ENCODE results near the gene OR2A12. TPM values are rescaled to one million over a fixed set of nuclear protein-coding genes. Genes with fewer than 3 reads are reported as not detected.

OR2A12 gene
- total RNA-seq, 1 donor = not detected

- H4K20me1 ChIP-seq (ENCODE audit: insufficient read depth, low read length) = no peaks in the 10 kb centered on the region
- H3K9me3 ChIP-seq (ENCODE audit: low read depth, low read length) = no peaks in the 10 kb centered on the region
- no peaks in the 10 kb centered on the region for H3K27me3 ChIP-seq (ENCODE audit: insufficient read depth, low read length)
- no peak overlapping the region for H3K4me2 ChIP-seq (ENCODE audit: insufficient read depth, low read length)
- no peaks in the 10 kb centered on the region for H3K4me1 ChIP-seq (ENCODE audit: insufficient read depth, low read length)
- no peak for TF ChIP-seq CTCF (IDR thresholded peaks at IDR 0.05; ENCODE audit: extremely low read depth, low read depth, low read length)
- no peak overlapping the region for H3K4me3 ChIP-seq (ENCODE audit: insufficient read depth, low read length)
- no peak overlapping the region for H2AFZ ChIP-seq (ENCODE audit: low read length)
- no peak for DNase-seq (ENCODE audit: insufficient read length, low spot score, missing footprints)
- no peak overlapping the region for H3K27ac ChIP-seq (ENCODE audit: low read depth, low read length)
- H3K79me2 ChIP-seq (ENCODE audit: insufficient read depth, low read length) = no peaks in the 10 kb centered on the region
- no peaks in the 10 kb centered on the region for H3K36me3 ChIP-seq (ENCODE audit: insufficient read depth, low read length)
Observed at GRCh38 chr7:144132262-144132661, 46.2 kb downstream of the OR2A12 start.

GRCh38 chr7:144133307-144133706 lies 47.2 kb downstream of the OR2A12 start:
- no peaks in the 10 kb centered on the region for H3K4me1 ChIP-seq (ENCODE audit: insufficient read depth, low read length)
- H3K79me2 ChIP-seq (ENCODE audit: insufficient read depth, low read length) = no peaks in the 10 kb centered on the region
- no peak overlapping the region for H3K27ac ChIP-seq (ENCODE audit: low read depth, low read length)
- H3K27me3 ChIP-seq (ENCODE audit: insufficient read depth, low read length) = no peaks in the 10 kb centered on the region
- H3K4me2 ChIP-seq (ENCODE audit: insufficient read depth, low read length) = no peak overlapping the region
- no peaks in the 10 kb centered on the region for H3K36me3 ChIP-seq (ENCODE audit: insufficient read depth, low read length)
- TF ChIP-seq CTCF (IDR thresholded peaks at IDR 0.05; ENCODE audit: extremely low read depth, low read depth, low read length) = no peak
- H3K4me3 ChIP-seq (ENCODE audit: insufficient read depth, low read length) = no peak overlapping the region
- H3K9me3 ChIP-seq (ENCODE audit: low read depth, low read length) = no peaks in the 10 kb centered on the region
- H4K20me1 ChIP-seq (ENCODE audit: insufficient read depth, low read length) = no peaks in the 10 kb centered on the region
- no peak for DNase-seq (ENCODE audit: insufficient read length, low spot score, missing footprints)
- no peak overlapping the region for H2AFZ ChIP-seq (ENCODE audit: low read length)

- Histone ChIP-seq H4K20me1 (ENCODE audit: insufficient read depth, low read length) (no peaks in the 10 kb centered on the region), H3K27me3 (ENCODE audit: insufficient read depth, low read length) (no peaks in the 10 kb centered on the region), H3K36me3 (ENCODE audit: insufficient read depth, low read length) (no peaks in the 10 kb centered on the region), H3K4me2 (ENCODE audit: insufficient read depth, low read length) (no peak overlapping the region), H3K4me1 (ENCODE audit: insufficient read depth, low read length) (no peaks in the 10 kb centered on the region), H3K27ac (ENCODE audit: low read depth, low read length) (no peak overlapping the region), H3K9me3 (ENCODE audit: low read depth, low read length) (no peaks in the 10 kb centered on the region), H3K79me2 (ENCODE audit: insufficient read depth, low read length) (no peaks in the 10 kb centered on the region), H3K4me3 (ENCODE audit: insufficient read depth, low read length) (no peak overlapping the region), H2AFZ (ENCODE audit: low read length) (no peak overlapping the region)
- no peak for DNase-seq (ENCODE audit: insufficient read length, low spot score, missing footprints)
- no peak for TF ChIP-seq CTCF (IDR thresholded peaks at IDR 0.05; ENCODE audit: extremely low read depth, low read depth, low read length)
Observed at GRCh38 chr7:144134116-144134515, 48.0 kb downstream of the OR2A12 start.

- Histone ChIP-seq H3K4me3 (ENCODE audit: insufficient read depth, low read length) (no peak overlapping the region), H3K79me2 (ENCODE audit: insufficient read depth, low read length) (no peaks in the 10 kb centered on the region), H3K9me3 (ENCODE audit: low read depth, low read length) (no peaks in the 10 kb centered on the region), H3K27ac (ENCODE audit: low read depth, low read length) (no peak overlapping the region), H2AFZ (ENCODE audit: low read length) (no peak overlapping the region), H4K20me1 (ENCODE audit: insufficient read depth, low read length) (no peaks in the 10 kb centered on the region), H3K36me3 (ENCODE audit: insufficient read depth, low read length) (no peaks in the 10 kb centered on the region), H3K4me1 (ENCODE audit: insufficient read depth, low read length) (no peaks in the 10 kb centered on the region), H3K4me2 (ENCODE audit: insufficient read depth, low read length) (no peak overlapping the region), H3K27me3 (ENCODE audit: insufficient read depth, low read length) (no peaks in the 10 kb centered on the region)
- no peak for DNase-seq (ENCODE audit: insufficient read length, low spot score, missing footprints)
- no peak for TF ChIP-seq CTCF (IDR thresholded peaks at IDR 0.05; ENCODE audit: extremely low read depth, low read depth, low read length)
Observed at GRCh38 chr7:144137501-144137900, 51.4 kb downstream of the OR2A12 start.

All from osteoblast (primary cell).